ENCODE measurements around the gene DPP10.

- TF ChIP-seq FOXK2 (IDR thresholded peaks at IDR 0.05) (no peak), L3MBTL2 (conservative IDR thresholded peaks at IDR 0.05) (no peak), SUZ12 (IDR thresholded peaks at IDR 0.05) (no peak), SP1 (IDR thresholded peaks at IDR 0.05) (no peak), FOXM1 (IDR thresholded peaks at IDR 0.05; ENCODE audit: borderline replicate concordance) (no peak), ZNF384 (IDR thresholded peaks at IDR 0.05) (no peak), FOXA1 (IDR thresholded peaks at IDR 0.05) (no peak), ELF4 (IDR thresholded peaks at IDR 0.05) (no peak), NFRKB (IDR thresholded peaks at IDR 0.05) (no peak), ARNT (IDR thresholded peaks at IDR 0.05) (no peak), BHLHE40 (IDR thresholded peaks at IDR 0.05; ENCODE audit: borderline replicate concordance) (no peak), LEF1 (IDR thresholded peaks at IDR 0.05; ENCODE audit: borderline replicate concordance) (no peak)
These were observed 362.8 kb downstream of the DPP10 start for GRCh38 chr2:114805195-114805594.
